NCI-H2081 treated with DMSO at 0.1 percent for 48 hours (cell line): ENCODE data around the gene EPHA6.
"Not testable (repeated sequence)": the region's sequence is repeated elsewhere in the genome, so short reads cannot be mapped to it uniquely, and the experiment has no call there.

ENCODE experiments used
- DNase-seq: peaks from one replicate; lab custom pipeline; 2025; lab: John Stamatoyannopoulos, UW

The EPHA6 gene

DNA sequence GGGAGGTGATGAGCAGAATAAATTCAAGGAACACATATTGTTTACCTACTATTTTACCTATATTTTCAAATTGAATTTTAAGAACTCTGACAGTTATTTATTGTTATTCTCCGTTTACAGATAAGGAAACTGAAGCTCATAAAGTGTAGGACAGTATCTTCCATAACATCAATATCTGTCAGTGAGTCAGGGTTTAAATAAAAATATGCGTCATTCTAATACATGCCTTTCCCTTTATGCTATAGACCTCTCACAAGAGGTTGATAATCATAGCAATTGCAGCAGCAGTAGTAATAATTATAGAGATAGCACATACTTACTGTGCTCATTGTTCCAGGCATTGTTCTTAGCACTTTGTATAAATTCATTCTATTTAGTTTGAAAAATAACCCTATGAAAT, 101.1 kb downstream of the EPHA6 start:
- no peak for DNase-seq

DNA sequence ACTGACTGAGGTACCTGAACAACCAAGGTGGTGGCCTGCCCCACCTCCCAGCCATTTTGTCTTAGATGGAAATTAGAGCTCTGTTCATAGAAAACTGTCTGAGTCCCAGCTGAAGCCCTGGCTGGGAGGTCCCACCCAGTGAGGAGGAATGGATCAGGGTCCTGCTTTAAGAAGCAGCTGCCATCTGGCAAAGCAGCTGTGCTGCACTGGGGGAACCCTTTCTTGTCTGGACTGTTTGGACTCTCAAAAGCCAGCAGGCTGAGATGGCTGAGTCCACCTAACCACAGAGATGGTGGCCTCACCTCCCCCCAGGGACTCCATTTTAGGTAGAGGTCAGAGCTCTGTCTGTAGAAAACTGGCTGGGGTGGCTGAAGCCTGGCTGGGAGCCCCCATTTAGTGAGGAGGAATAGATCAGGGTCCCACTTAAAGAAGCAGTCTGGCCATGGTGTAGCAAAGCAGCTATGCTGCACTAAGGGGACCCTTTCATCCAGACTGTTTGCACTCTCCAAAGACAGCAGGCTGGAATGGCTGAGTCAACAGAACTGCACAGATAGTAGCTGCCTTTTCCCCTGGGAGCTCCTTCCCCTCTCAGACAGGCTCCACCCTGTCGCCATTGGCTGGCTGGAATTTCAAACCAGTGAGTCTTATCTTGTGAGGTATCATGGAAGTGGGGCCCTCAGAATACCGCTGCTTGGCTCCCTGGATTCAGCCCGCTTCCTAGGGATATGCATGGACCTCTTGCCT, 116.9 kb downstream of the EPHA6 start:
- no peak for DNase-seq

DNA sequence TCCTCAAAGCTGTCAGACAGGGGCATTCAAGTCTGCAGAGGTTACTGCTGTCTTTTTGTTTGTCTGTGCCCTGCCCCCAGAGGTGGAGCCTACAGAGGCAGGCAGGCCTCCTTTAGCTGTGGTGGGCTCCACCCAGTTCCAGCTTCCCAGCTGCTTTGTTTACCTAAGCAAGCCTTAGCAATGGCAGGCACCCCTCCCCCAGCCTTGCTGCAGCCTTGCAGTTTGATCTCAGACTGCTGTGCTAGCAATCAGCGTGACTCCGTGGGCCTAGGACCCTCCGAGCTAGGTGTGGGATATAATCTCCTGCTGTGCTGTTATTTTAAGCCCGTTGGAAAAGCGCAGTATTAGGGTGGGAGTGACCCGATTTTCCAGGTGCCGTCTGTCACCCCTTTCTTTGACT, 127.7 kb downstream of the EPHA6 start:
- not testable (repeated sequence) for DNase-seq

DNA sequence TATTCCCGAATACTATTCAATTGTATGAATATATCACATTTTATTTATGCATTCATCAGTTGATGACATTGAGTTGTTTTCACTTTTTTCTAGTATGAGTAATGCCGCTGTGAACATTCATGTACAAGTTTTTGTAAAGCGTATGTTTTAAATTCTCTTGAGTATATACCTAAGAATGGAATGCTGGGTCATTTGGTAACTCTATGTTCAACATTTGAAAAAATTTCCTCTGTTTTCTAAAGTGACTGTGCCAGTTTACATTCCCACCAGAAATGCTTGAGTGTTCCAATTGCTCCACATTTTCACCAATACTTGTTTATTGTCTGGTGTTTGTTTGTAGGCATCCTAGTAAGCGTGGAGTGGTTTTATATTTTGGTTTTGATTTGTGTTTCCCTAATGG, 144.5 kb downstream of the EPHA6 start:
- no peak for DNase-seq

DNA sequence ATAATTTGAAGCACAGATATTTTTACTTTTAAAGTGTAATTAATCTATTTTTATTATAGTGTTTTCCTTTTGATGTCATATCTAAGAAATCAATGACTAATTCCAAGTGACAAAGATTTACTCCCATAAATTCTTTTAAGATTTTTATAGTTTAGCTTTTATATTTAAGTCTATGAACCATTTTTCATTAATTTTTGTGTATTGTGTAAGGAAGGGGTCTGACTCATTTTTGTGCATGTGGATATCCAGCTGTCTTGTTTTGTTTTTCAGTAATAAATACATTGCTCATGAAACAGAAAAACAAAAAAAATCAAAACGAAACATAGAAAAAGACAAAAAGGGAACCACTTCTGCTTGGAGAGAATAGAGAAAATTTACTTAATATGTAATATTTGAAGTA, 145.1 kb downstream of the EPHA6 start:
- no peak for DNase-seq

DNA sequence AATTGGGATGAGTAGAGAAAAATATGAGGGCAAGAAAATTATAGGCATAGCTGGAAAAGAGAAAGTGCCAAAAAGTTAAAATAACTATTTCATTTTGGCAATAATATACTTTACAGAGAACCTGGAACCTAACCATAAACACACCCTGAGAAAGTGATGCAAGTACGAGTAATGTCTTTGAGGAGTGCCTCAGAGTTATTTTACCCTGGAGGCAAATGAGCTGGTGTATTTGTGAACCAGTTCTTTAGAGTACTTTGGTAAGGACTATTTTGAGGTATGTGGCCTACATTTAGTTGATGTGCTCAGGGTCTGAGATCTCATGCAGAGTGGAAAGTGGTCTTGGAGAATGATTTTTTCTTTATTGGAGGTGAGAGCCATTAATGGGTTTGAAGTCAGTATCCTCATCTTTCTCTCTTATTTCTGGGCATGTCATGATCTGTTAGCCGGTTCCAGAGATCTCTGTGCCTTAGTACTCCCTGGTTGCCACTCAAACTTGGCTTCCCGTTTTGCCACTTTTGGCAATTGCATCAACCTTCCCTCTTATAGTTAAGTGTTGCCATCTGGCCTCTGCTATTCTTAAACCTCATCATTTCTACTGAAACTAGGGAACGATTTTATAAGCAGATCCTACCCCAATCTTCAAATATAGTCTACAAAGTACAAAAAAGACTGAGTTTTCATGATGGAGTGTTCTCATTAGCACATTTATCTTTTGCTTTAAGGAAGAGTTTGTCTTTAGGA, 145.7 kb downstream of the EPHA6 start:
- no peak for DNase-seq

DNA sequence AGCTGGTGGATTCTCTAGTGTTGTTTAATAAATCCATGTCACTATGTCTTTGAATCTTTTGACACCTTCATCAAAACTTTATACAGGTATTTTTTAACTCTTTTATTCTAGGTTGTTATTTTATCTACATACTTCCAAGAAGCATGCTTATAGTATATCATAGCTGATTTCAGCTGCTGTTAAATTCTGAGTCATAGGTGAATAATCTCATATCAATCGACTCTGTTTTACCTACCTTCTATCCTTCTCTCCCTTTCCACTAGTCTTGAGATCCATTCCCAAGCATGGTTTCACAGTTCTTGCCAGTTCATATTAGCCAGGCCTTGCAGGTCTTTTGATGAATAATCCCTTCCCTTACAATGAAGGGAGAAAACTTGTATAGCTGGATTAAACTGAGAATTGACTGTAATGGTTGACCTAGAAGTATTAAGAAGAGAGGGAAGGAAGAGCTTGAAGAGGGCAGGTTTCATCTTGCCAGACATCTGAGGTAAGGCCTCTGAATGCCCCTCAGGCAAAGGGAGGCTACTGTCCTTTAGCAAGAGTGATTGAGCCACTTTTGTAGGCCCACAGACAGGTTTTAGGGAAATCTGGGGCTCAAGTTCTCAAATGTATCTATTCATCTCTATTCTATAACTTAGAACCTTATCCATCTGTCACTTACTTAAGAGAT, 146.4 kb downstream of the EPHA6 start:
- DNase-seq: no peak

DNA sequence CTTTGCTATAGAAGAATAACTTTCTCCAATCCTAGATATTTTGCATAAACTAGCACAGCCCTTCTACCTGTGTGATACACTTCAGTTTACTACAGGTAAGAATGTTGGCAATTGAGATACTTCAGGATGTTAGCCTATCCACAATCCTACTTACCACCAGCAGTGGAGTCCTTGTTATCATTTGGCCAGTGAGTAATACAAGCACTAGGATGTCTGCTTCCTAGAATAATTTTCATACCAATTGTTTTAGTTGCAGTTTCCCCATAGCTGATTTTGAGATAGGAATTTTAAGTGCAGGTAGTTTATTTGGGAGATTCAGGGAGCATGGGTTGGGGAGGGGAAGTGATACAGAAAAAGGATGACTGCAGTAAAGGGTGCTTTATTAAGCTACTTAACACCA, 147.2 kb downstream of the EPHA6 start:
- no peak for DNase-seq

DNA sequence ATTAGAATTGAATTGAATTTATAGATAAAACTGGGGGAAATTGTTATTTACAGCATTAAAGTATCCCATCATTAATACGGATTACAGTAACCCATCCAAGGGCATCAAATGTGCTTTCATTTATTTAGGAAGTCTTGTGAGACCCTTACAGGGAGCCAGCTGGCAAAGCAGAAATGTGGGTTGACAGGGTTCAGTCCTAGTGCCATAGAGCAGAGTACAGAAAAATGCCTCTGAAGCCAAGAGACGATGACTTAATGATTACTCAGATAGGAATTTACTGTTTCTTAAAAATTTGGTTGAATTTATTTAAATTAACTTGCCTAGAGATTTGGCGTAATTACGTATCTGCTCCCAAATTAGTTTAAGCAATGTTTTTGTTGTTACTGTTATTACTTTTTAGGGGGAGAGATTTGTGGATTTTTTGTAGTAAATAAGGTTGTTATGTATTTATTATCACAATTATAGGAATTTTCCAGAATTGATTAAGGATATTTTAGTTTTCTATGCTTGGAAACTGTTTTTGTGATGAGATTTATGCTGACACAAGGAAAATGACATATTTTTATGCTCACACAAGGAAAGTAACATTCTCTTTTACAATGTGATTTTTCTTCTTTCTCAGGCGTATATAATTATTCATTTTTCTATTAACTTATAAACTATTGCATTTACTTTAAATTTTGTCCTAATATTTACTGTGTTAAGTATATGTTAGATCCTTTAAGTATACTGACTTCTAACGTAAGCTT, 152.0 kb downstream of the EPHA6 start:
- DNase-seq: no peak

DNA sequence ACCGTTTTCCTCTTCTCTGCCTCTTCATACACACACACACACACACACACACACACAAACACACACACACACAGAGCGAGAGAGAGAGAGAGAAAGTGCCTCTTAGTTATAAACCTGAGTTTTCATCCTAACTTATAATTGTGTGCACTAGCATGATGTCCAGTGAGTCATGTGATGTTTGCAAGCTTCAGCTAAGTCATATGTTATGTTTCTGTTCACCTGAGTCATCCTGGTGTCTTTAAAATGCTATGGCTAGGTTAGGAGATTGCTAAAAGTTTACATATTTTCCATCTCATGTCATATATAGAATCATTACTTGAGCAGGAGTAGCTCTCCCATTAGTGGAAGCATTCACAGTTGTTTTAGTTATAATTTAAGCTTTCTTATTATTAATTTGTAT, 155.8 kb downstream of the EPHA6 start:
- no peak for DNase-seq

DNA sequence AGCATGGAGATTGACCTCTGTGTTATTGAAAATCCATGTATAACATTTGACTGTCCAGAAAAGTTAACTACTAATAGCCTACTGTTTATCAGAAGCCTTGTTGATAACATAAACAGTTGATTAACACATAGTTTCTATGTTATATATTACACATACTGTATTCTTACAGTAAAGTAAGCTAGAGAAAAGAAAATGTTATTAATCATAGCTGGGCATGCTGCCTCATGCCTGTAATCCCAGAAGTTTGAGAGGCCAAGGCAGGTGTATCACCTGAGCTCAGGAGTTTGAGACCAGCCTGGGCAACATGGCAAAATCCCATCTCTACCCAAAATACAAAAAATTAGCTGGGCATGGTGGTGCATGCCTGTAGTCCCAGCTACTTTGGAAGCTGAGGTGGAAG, 163.3 kb downstream of the EPHA6 start:
- DNase-seq: no peak

DNA sequence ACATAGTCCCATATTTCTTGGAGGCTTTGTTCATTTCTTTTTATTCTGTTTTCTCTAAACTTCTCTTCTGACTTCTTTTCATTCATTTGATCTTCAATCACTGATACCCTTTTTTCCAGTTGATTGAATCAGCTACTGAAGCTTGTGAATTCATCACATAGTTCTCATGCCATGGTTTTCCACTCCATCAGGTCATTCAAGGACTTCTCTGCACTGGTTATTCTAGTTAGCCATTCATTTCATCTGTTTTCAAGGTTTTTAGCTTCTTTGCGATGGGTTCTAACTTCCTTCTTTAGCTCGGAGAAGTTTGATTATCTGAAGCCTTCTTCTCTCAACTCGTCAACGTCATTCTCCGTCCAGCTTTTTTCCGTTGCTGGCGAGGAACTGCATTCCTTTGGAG, 169.3 kb downstream of the EPHA6 start:
- DNase-seq: not testable (repeated sequence)

DNA sequence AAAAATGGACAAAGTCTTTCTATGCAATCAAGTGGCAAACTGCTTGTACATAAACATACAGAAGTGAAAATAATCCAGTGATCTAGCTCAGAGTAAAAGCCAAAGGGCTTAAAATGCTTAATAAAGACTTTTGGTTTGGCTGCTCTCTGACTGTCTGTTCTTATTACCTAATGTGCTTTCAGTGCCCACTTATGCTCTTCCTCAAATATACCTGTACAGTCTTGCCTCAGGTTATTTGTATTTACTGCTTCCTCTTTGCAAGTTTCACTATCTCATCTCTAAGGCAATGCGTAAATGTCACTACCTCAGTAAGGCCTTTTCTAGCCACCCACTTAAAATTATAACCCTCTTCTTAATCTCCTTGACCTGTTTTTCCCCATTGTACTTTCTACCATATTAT, 171.8 kb downstream of the EPHA6 start:
- no peak for DNase-seq

DNA sequence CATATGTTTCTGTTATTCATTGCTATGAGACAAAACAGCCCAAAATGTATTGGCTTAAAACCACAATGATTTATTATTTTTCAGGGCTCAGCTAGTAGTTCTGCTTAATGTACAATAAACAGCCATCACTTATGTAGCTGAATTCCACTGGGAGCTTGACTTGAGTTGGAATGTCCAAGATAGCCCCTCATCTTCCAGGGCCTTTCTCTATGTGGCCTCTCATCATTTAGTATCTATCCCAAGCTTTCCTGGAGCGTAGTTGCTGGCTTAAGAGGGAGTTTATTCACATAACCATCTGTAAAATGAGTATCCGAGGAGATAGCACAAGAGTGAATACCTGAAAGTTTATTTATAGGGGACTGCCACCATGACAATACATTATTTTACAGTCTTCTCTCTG, 176.8 kb downstream of the EPHA6 start:
- DNase-seq: no peak

DNA sequence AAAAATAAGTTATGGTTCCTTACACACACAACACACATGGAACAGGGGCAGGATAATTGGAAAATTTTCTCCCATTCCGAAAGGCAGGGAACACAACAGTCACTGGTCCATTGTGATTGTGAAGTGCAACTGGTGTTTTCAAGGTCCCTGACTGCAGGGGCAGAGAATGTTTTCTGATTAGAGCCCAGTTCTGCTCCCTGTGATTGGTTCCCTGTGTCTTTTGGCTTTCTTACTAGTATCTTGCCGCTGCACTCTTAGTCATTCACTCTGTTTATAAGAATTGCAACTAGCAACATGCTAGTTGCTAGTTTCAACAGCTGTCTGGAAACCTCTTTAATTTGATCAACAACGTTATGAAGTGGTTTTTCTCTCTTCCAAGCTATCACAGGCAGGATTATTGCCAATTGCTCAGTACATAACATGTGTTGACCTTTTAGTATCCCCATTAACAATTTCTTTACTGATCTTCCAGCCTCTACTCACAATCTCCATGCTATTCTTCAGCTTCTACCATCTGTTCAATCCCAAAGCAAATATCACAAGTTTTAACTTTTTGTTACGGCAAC, 177.5 kb downstream of the EPHA6 start:
- DNase-seq: no peak

DNA sequence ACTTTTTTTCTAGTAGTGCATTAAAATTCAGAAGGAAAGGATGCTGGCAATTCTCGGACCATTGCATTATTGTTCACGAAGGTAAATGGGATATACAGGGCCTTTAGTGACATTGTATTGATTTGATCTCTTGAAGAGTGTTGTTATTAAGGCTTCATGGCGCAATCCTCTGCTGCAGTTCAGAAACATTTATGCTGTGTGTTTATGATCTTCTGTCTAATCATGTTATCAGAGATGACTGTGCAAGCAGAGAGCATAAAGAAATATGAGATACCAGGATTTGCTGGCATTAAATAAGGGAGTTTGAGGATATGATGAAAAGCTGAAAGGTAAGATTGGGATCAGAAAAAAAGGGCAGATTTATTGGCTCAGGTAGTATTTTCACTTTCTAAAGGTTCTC, 180.6 kb downstream of the EPHA6 start:
- DNase-seq: no peak

DNA sequence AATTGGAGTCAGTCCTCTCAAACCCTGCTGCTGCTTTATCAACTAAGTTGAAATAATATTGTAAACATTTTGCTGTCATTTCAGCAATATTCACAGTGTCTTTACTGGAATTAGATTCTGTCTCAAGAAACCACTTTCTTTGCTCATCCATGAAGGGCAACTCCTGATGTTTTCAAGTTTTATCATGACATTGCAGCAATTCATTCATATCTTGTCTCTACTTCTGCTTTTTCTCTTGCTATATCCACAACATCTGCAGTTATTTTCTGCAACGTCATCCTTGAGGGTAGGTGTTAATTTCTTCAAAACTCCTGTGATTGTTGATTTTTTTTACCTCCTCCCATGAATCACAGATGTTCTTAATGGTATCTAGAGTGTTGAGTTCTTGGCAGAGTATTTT, 181.6 kb downstream of the EPHA6 start:
- DNase-seq: no peak

DNA sequence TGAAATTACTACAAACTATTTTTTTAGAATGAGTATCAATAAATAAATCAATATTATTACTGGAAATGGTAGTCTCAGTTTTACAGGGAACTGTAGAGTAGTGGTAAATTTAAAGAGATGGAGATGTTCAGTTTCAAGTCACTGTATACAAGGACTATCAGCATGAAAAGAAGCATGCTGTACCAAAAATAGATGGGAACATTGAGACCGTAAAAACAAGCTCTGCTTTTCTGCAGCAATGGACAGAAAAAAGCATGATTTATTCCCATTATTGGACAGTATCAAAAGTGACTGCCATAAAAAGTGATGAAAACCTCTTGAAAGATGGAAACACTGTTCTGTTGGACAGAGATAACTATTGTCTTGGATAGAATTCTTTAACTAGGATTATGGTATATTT, 187.2 kb downstream of the EPHA6 start:
- no peak for DNase-seq

DNA sequence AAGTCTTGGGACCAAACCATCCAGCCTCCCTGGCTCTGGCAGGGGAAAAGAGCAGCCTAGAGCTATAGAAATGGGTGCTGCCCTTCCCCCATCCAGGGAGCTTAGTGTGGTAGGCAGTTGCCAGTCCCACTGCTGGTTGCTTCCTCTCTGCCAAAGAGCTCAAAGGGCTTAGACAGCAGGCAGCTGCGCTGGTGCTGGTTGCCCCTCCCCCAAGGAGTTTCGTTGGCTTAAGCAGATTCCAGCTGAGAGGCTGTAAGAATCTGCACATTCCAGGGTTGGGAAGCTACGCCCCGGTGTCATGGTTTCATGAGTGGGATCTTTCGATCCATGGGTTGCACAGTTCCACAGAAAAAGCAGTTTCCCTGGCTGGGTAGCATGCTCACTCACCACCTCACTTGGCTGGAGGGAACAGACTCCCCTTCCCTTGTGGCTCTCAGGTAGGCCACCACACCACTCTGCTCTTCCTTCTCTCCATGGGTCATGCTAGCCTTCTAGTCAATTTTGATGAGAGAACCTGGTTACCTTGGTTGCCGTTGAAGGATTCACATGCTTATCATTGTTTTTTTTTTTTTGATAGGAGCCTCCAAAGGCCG, 195.1 kb downstream of the EPHA6 start:
- DNase-seq: no peak

DNA sequence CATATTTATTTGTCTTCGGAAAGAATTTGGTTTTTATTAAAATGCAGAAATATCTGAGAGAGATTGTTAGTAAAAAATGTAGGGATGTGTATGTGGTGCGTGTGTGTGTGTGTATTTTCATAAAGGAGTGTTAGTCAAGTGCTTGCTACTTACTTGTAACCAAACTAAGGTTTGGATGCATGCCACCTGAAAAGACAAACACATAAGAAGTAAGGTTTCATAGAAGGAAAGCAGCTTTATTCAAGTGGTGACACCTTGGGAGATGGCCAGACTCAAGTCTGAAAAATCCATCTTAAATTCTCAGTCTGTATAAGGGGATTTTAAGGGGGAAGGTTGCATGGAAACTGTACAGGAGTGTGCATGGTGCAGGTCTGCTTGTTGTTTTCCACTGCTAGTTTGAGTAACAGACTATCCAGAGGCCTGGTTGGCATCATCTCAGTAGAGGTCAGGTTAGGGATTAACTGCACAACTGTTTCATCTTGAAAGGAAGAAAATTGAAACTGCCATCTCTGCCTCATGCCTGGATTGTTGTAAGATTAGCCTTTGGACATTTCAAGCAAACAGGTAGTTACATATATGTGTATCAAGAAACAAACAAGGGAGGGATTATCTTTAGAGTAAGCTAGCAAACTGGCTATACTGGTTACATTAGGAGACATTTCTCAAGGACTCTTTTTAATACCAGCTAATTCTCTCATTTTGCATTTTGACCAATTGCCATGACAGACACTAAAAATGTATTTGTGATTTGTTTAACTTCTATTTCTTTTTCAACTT, 196.7 kb downstream of the EPHA6 start:
- DNase-seq: no peak

DNA sequence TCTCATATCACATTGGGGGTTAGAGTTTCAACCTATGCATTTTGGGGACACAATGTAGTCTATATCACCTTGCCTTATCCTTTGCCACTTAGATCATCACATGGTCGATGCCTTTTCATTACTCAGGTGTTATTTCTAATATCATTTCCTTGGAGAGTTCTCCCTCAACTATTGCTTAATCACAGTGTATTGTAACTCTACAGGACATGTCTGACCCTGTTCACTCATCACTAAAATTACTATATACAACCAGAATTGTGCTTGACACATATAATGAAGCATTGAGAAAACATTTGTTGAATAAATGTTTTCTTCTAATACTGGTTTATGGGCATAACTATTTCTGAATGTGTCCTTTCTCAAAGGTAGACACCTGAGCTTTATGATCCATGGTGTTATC, 207.4 kb downstream of the EPHA6 start:
- no peak for DNase-seq
